Effector memory CD4-positive, alpha-beta T cell (primary cell): ENCODE data around the gene EMILIN1.

Experiments
- DNase-seq, 3 donors: peaks; one replicate each; pipeline ENCODE4 v3.0.0-alpha.2; 2020
- H3K27ac ChIP-seq: 2 replicates; pipeline ENCODE4 v1.7.0; 2013; ENCODE audit warnings: mild to moderate bottlenecking, low read length, moderate library complexity; ENCODE audit not compliant: insufficient read depth, poor library complexity, severe bottlenecking
- H3K27me3 ChIP-seq: replicated peaks from 2 replicates; pipeline ENCODE4 v1.7.0; 2013; ENCODE audit warnings: mild to moderate bottlenecking, low read length; ENCODE audit not compliant: insufficient read depth, control insufficient read depth, poor library complexity, severe bottlenecking
- H3K36me3 ChIP-seq: 2 replicates; pipeline ENCODE4 v1.7.0; 2013; ENCODE audit warnings: mild to moderate bottlenecking, low read length, moderate library complexity; ENCODE audit not compliant: control insufficient read depth, insufficient read depth
- H3K4me1 ChIP-seq: 2 replicates; pipeline ENCODE4 v1.7.0; 2013; ENCODE audit warnings: low read length, mild to moderate bottlenecking; ENCODE audit not compliant: control insufficient read depth, insufficient read depth, poor library complexity, severe bottlenecking
- H3K4me3 ChIP-seq: 2 replicates; pipeline ENCODE4 v1.7.0; 2013; ENCODE audit warnings: low read length, low read depth, mild to moderate bottlenecking; ENCODE audit not compliant: insufficient read depth, poor library complexity, severe bottlenecking
- H3K9me3 ChIP-seq: 2 replicates; pipeline ENCODE4 v1.7.0; 2013; ENCODE audit warnings: mild to moderate bottlenecking, low read length, moderate library complexity; ENCODE audit not compliant: control insufficient read depth

The EMILIN1 gene

GRCh38 chr2:27123302-27124150, 45.1 kb downstream of the EMILIN1 start, which contains the start of gene ABHD1:
Gene ABHD1, plus strand, starts transcription at chr2:27123815. Its CDS starts 134 bp downstream, at chr2:27123949.
- DNase-seq: peak; percentile 55 to 68 (median 61)
- peaks cover 13% of the 10 kb centered on the region for H3K4me1 ChIP-seq
- no peaks in the 10 kb centered on the region for H3K36me3 ChIP-seq
- peak within 1 kb of the TSS; percentile 85 for H3K4me3 ChIP-seq
- H3K27me3 ChIP-seq: peaks cover 11% of the 10 kb centered on the region
- H3K27ac ChIP-seq: peak within 1 kb of the TSS; percentile 55
- no peaks in the 10 kb centered on the region for H3K9me3 ChIP-seq

GRCh38 chr2:27125104-27125503, 46.7 kb downstream of the EMILIN1 start:
- Histone ChIP-seq H3K36me3 (peaks cover 11% of the 10 kb centered on the region), H3K4me1 (peaks cover 9% of the 10 kb centered on the region), H3K27ac (no peak overlapping the region), H3K9me3 (no peaks in the 10 kb centered on the region), H3K27me3 (peaks cover under 1% of the 10 kb centered on the region), H3K4me3 (no peak overlapping the region)
- DNase-seq: no peak

GRCh38 chr2:27126252-27126710, 47.9 kb downstream of the EMILIN1 start:
- H3K27ac ChIP-seq: no peak overlapping the region
- no peak overlapping the region for H3K4me3 ChIP-seq
- H3K4me1 ChIP-seq: peaks cover 9% of the 10 kb centered on the region
- no peak for DNase-seq
- H3K9me3 ChIP-seq: no peaks in the 10 kb centered on the region
- H3K27me3 ChIP-seq: no peaks in the 10 kb centered on the region
- H3K36me3 ChIP-seq: peaks cover 19% of the 10 kb centered on the region

- no peak for DNase-seq
- H3K9me3 ChIP-seq: no peaks in the 10 kb centered on the region
- peaks cover 27% of the 10 kb centered on the region for H3K36me3 ChIP-seq
- no peak overlapping the region for H3K4me3 ChIP-seq
- peaks cover 10% of the 10 kb centered on the region for H3K4me1 ChIP-seq
- no peaks in the 10 kb centered on the region for H3K27me3 ChIP-seq
- H3K27ac ChIP-seq: no peak overlapping the region
Observed at GRCh38 chr2:27127883-27128667, 49.7 kb downstream of the EMILIN1 start.

GRCh38 chr2:27128668-27129571, 50.5 kb downstream of the EMILIN1 start:
- no peaks in the 10 kb centered on the region for H3K27me3 ChIP-seq
- H3K4me1 ChIP-seq: peaks cover 14% of the 10 kb centered on the region
- H3K9me3 ChIP-seq: no peaks in the 10 kb centered on the region
- H3K36me3 ChIP-seq: peaks cover 27% of the 10 kb centered on the region
- H3K27ac ChIP-seq: no peak overlapping the region
- no peak overlapping the region for H3K4me3 ChIP-seq
- DNase-seq: no peak

GRCh38 chr2:27130396-27130795, 52.0 kb downstream of the EMILIN1 start:
- Histone ChIP-seq H3K27ac (no peak overlapping the region), H3K4me1 (peaks cover 13% of the 10 kb centered on the region), H3K4me3 (no peak overlapping the region), H3K27me3 (no peaks in the 10 kb centered on the region), H3K36me3 (peaks cover 27% of the 10 kb centered on the region), H3K9me3 (no peaks in the 10 kb centered on the region)
- no peak for DNase-seq

GRCh38 chr2:27131429-27131828, 53.0 kb downstream of the EMILIN1 start:
- Histone ChIP-seq H3K9me3 (no peaks in the 10 kb centered on the region), H3K4me1 (peaks cover 13% of the 10 kb centered on the region), H3K27me3 (no peaks in the 10 kb centered on the region), H3K36me3 (peaks cover 27% of the 10 kb centered on the region), H3K4me3 (no peak overlapping the region), H3K27ac (no peak overlapping the region)
- DNase-seq: no peak

- H3K27me3 ChIP-seq: no peaks in the 10 kb centered on the region
- H3K4me1 ChIP-seq: peaks cover 13% of the 10 kb centered on the region
- no peaks in the 10 kb centered on the region for H3K9me3 ChIP-seq
- peak overlapping the region; percentile 95 for H3K27ac ChIP-seq
- H3K4me3 ChIP-seq: peak overlapping the region; percentile 99
- no peak for DNase-seq
- peaks cover 27% of the 10 kb centered on the region for H3K36me3 ChIP-seq
Observed at GRCh38 chr2:27133195-27133875, 54.9 kb downstream of the EMILIN1 start.
